C1 segment of cervical spinal cord (tissue), 14 donors: Measurements from ENCODE around the gene TADA2B.
A peak's percentile ranks its signal among the peaks of the same experiment; 100 is the strongest.

ENCODE experiments used
- DNase-seq, 14 donors: peaks; one replicate each; lab custom pipeline; 2025; lab: John Stamatoyannopoulos, UW

TADA2B gene

GRCh38 chr4:7043284-7044136 lies at the start of gene TADA2B:
Gene TADA2B (plus strand): TSS chr4:7043372. CDS start chr4:7043580, 208 bp downstream.
- peak in 4 of 14 donors; percentile 43 to 69 (median 50) for DNase-seq

GRCh38 chr4:6996481-6996880 lies 46.7 kb upstream of the TADA2B start:
- DNase-seq = no peak

- no peak for DNase-seq
Measured at GRCh38 chr4:6999172-7000086, 43.7 kb upstream of the TADA2B start.

GRCh38 chr4:7000421-7001176 lies 42.6 kb upstream of the TADA2B start:
- peak in 7 of 14 donors; percentile 19 to 45 (median 23) for DNase-seq

GRCh38 chr4:7001271-7001670 lies 41.9 kb upstream of the TADA2B start:
- no peak for DNase-seq

- no peak for DNase-seq
Measured at GRCh38 chr4:7002336-7002735, 40.8 kb upstream of the TADA2B start.

- DNase-seq = no peak
Measured at GRCh38 chr4:7003176-7003878, 39.8 kb upstream of the TADA2B start.

- no peak for DNase-seq
Measured at GRCh38 chr4:7003879-7004240, 39.3 kb upstream of the TADA2B start.

- no peak for DNase-seq
Measured at GRCh38 chr4:7004331-7004730, 38.8 kb upstream of the TADA2B start.

GRCh38 chr4:7005571-7005970 lies 37.6 kb upstream of the TADA2B start:
- no peak for DNase-seq

GRCh38 chr4:7006411-7006810 lies 36.8 kb upstream of the TADA2B start:
- no peak for DNase-seq

- DNase-seq = no peak
Measured at GRCh38 chr4:7007142-7007907, 35.8 kb upstream of the TADA2B start.

GRCh38 chr4:7007944-7008343 lies 35.2 kb upstream of the TADA2B start:
- DNase-seq = no peak

- no peak for DNase-seq
Measured at GRCh38 chr4:7009564-7009963, 33.6 kb upstream of the TADA2B start.

GRCh38 chr4:7013175-7013574 lies 30.0 kb upstream of the TADA2B start:
- DNase-seq = no peak

- DNase-seq = no peak
Measured at GRCh38 chr4:7014815-7015214, 28.4 kb upstream of the TADA2B start.

- DNase-seq = no peak
Measured at GRCh38 chr4:7015383-7016035, 27.7 kb upstream of the TADA2B start.

GRCh38 chr4:7016086-7016485 lies 27.1 kb upstream of the TADA2B start:
- no peak for DNase-seq

GRCh38 chr4:7016512-7016911 lies 26.7 kb upstream of the TADA2B start:
- DNase-seq = no peak
